ENCODE data around the gene LMAN2.
"Not testable (repeated sequence)": the region's sequence is repeated elsewhere in the genome, so short reads cannot be mapped to it uniquely, and the experiment has no call there.

GRCh38 chr5:177360740-177361139 is 9.3 kb upstream of the LMAN2 start:
- not testable (repeated sequence) for TF ChIP-seq ZIC2 (tag by site-specific recombination; IDR thresholded peaks at IDR 0.05); ZNF670 (tag by site-specific recombination; IDR thresholded peaks at IDR 0.05; ENCODE audit: low read depth)
